ENCODE results near the gene SLAMF7. TPM values are rescaled to one million over a fixed set of nuclear protein-coding genes. Genes with fewer than 3 reads are reported as not detected.

The SLAMF7 gene
- polyA plus RNA-seq, 1 donor (not counting 4 experiments of a cell fraction or from before 2014, with no cell fraction given), result 31.0 TPM

DNA sequence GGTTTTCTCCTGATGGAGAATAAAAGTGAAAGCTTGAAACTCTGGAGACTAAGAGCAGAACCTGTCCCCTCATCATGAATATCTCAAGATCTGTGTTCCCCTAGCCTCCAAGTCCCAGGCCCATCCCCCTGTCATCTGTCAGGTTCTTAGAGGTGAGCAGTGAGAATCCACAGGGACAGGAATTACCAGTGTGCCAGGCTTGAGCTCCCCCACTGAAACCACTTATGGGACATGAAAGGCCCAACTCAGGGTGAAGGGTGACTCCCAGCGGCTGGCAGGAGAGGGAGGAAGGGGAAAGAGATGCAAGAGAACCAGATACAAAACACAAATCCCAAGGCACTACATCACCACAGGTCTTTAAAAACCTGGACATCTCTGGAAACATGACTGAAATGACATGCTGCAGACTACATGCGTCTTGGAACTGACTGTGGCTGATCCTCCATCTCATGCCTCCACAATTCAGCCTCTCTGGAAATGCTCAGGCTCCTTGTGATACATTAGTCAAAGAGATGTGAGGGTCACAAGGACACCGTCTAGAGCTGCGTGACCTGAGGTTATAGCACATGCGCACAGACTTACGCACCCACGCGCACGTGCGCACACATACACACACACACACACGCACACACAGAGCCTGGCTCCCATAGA is 50.1 kb downstream of the SLAMF7 start:
- H4K20me1 ChIP-seq (ENCODE audit: control insufficient read depth, extremely low read depth, insufficient read depth, low read length), result no peaks in the 10 kb centered on the region
- no peaks in the 10 kb centered on the region for H3K4me1 ChIP-seq (ENCODE audit: control insufficient read depth, extremely low read depth, insufficient read depth, low read length)
- TF ChIP-seq, protein P1, sequence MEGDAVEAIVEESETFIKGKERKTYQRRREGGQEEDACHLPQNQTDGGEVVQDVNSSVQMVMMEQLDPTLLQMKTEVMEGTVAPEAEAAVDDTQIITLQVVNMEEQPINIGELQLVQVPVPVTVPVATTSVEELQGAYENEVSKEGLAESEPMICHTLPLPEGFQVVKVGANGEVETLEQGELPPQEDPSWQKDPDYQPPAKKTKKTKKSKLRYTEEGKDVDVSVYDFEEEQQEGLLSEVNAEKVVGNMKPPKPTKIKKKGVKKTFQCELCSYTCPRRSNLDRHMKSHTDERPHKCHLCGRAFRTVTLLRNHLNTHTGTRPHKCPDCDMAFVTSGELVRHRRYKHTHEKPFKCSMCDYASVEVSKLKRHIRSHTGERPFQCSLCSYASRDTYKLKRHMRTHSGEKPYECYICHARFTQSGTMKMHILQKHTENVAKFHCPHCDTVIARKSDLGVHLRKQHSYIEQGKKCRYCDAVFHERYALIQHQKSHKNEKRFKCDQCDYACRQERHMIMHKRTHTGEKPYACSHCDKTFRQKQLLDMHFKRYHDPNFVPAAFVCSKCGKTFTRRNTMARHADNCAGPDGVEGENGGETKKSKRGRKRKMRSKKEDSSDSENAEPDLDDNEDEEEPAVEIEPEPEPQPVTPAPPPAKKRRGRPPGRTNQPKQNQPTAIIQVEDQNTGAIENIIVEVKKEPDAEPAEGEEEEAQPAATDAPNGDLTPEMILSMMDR (optimal IDR thresholded peaks at IDR 0.05 in 1 of 3, IDR thresholded peaks at IDR 0.05 in 1 of 3, conservative IDR thresholded peaks at IDR 0.05 in 1 of 3; ENCODE audit: extremely low read depth in 1 of 3, insufficient read depth in 2 of 3, low read length in 3 of 3), result no peak
- no peak for TF ChIP-seq EZH2 (IDR thresholded peaks at IDR 0.05; ENCODE audit: low read length)
- no peaks in the 10 kb centered on the region for H3K27me3 ChIP-seq (ENCODE audit: control insufficient read depth, extremely low read depth, insufficient read depth, low read length)
- no peaks in the 10 kb centered on the region for H3K79me2 ChIP-seq (ENCODE audit: control insufficient read depth, insufficient read depth, low read length)
- DNase-seq (ENCODE audit: low read depth, low spot score) (no peak), FAIRE-seq (no peak)
- H3K9me1 ChIP-seq (ENCODE audit: control insufficient read depth, extremely low read depth, insufficient read depth, low read length), result no peaks in the 10 kb centered on the region
- no peak overlapping the region for H3K27ac ChIP-seq (ENCODE audit: control insufficient read depth, insufficient read depth, low read length)
- no peak overlapping the region for H3K4me3 ChIP-seq (ENCODE audit: control insufficient read depth in 2 of 3, extremely low read depth in 1 of 3, insufficient read depth in 2 of 3, low read depth in 1 of 3, low read length in 3 of 3)
- no peak overlapping the region for H3K4me2 ChIP-seq (ENCODE audit: control insufficient read depth, extremely low read depth, insufficient read depth, low read depth, low read length)
- H3K36me3 ChIP-seq (ENCODE audit: control insufficient read depth in 2 of 2, extremely low read depth in 1 of 2, insufficient read depth in 2 of 2, low read length in 2 of 2), result no peaks in the 10 kb centered on the region
- no peak overlapping the region for H2AFZ ChIP-seq (ENCODE audit: control insufficient read depth, low read length)
- dilution Hi-C loops (cut with MboI; ENCODE audit: extremely low pct_ligation_motif_present, low sequenced_read_pairs), result no loop called here
- no peak overlapping the region for H3K9ac ChIP-seq (ENCODE audit: control insufficient read depth, extremely low read depth, insufficient read depth, low read length)
- H3K9me3 ChIP-seq (ENCODE audit: control insufficient read depth, low read depth, low read length), result no peaks in the 10 kb centered on the region

DNA sequence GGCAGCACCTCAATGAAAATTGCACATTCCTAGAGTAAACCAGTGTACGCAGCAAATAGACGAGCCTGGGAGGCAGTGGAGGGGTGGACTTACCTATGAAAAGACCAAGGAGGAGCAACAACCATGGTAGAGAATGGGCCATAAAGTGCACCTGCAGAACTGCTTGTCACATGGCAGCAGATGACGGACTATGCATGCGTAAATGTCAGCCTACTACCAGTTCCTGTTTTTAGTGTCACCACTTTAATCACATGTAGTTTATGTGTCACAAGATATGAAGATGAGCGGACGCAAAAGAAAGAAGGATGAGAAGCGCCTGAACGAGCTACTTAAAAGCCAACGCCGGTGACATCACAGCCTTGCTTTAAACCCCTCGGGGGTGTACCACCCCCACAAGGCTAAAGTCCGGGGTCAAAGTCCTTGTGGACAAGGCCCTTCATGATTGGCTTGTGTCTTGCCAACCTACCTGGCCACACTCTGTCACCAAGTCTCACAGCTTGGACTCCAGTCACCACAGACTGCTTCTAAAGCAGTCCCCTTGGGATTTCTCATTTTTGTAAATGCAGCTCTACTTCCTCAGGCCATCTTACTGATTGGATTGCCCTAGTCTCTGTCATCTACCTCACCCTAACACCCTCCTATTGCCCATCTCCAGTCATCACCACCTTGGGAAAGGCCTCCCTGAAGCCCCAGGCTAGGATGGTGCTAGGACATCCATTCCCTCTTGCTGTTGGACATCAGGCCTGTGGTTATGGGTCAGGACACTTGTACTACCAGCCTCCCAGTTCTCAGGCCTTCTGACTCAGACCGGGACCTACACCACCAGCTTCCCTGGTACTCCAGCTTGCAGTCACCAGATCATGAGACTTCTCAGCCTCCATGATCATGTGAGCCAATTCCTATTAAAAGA is 50.9 kb downstream of the SLAMF7 start:
- no peak for DNase-seq (ENCODE audit: low read depth, low spot score)
- Histone ChIP-seq H3K36me3 (ENCODE audit: control insufficient read depth in 2 of 2, extremely low read depth in 1 of 2, insufficient read depth in 2 of 2, low read length in 2 of 2) (no peaks in the 10 kb centered on the region), H3K4me3 (ENCODE audit: control insufficient read depth in 2 of 3, extremely low read depth in 1 of 3, insufficient read depth in 2 of 3, low read depth in 1 of 3, low read length in 3 of 3) (no peak overlapping the region), H3K9me3 (ENCODE audit: control insufficient read depth, low read depth, low read length) (no peaks in the 10 kb centered on the region), H3K4me1 (ENCODE audit: control insufficient read depth, extremely low read depth, insufficient read depth, low read length) (no peaks in the 10 kb centered on the region), H3K27ac (ENCODE audit: control insufficient read depth, insufficient read depth, low read length) (no peak overlapping the region), H3K9ac (ENCODE audit: control insufficient read depth, extremely low read depth, insufficient read depth, low read length) (no peak overlapping the region), H2AFZ (ENCODE audit: control insufficient read depth, low read length) (no peak overlapping the region), H3K27me3 (ENCODE audit: control insufficient read depth, extremely low read depth, insufficient read depth, low read length) (no peaks in the 10 kb centered on the region), H3K79me2 (ENCODE audit: control insufficient read depth, insufficient read depth, low read length) (no peaks in the 10 kb centered on the region), H3K4me2 (ENCODE audit: control insufficient read depth, extremely low read depth, insufficient read depth, low read depth, low read length) (no peak overlapping the region), H4K20me1 (ENCODE audit: control insufficient read depth, extremely low read depth, insufficient read depth, low read length) (no peaks in the 10 kb centered on the region), H3K9me1 (ENCODE audit: control insufficient read depth, extremely low read depth, insufficient read depth, low read length) (no peaks in the 10 kb centered on the region)
- TF ChIP-seq EZH2 (IDR thresholded peaks at IDR 0.05; ENCODE audit: low read length), result no peak
- TF ChIP-seq, protein P1 (optimal IDR thresholded peaks at IDR 0.05 in 1 of 3, IDR thresholded peaks at IDR 0.05 in 1 of 3, conservative IDR thresholded peaks at IDR 0.05 in 1 of 3; ENCODE audit: extremely low read depth in 1 of 3, insufficient read depth in 2 of 3, low read length in 3 of 3), result no peak
- dilution Hi-C loops (cut with MboI; ENCODE audit: extremely low pct_ligation_motif_present, low sequenced_read_pairs), result no loop called here
- FAIRE-seq, result no peak
